CD4-positive, alpha-beta memory T cell (primary cell): Measurements from ENCODE around the gene RASGRF1. TPM values are rescaled to one million over a fixed set of nuclear protein-coding genes. Genes with fewer than 3 reads are reported as not detected.

Experiments used
- CTCF ChIA-PET: fragments of 350-600 bp; sonication (Branson Sonifier 250); formaldehyde crosslinking; loops from one replicate; lab custom pipeline; 2021; ENCODE audit warnings: inconsistent platforms; ENCODE audit not compliant: partially characterized antibody; lab: Charles Lee
- POLR2A ChIA-PET: fragments of 350-600 bp; sonication (Branson Sonifier 250); formaldehyde crosslinking; loops from one replicate; lab custom pipeline; 2021; ENCODE audit not compliant: partially characterized antibody; lab: Charles Lee
- DNase-seq, 5 donors: peaks; one replicate each; pipeline versions ENCODE4 v3.0.0 to v3.0.0-alpha.2; 2020 to 2022; ENCODE audit warnings: mixed read lengths in 1 of 5
- H3K27ac ChIP-seq: one replicate; pipeline ENCODE4 v1.7.0; 2013; ENCODE audit warnings: low read depth, low read length
- H3K27me3 ChIP-seq: 2 replicates; pipeline ENCODE4 v1.7.0; 2013; ENCODE audit warnings: mild to moderate bottlenecking, low read length, moderate library complexity; ENCODE audit not compliant: insufficient read depth
- H3K36me3 ChIP-seq: 2 replicates; pipeline ENCODE4 v1.7.0; 2013; ENCODE audit warnings: mild to moderate bottlenecking, low read length, moderate library complexity; ENCODE audit not compliant: insufficient read depth
- H3K4me1 ChIP-seq: 2 replicates; pipeline ENCODE4 v1.7.0; 2013; ENCODE audit warnings: mild to moderate bottlenecking, low read length, moderate library complexity; ENCODE audit not compliant: insufficient read depth
- H3K4me3 ChIP-seq, 2 donors: one replicate each; pipeline ENCODE4 v1.7.0; 2013; ENCODE audit warnings: low read length in 2 of 2, mild to moderate bottlenecking in 1 of 2
- H3K9me3 ChIP-seq, 2 donors: one replicate each; pipeline ENCODE4 v1.7.0; 2013; ENCODE audit warnings: low read length in 2 of 2, control low read depth in 1 of 2; ENCODE audit not compliant: control insufficient read depth in 1 of 2
- H3K27ac Mint-ChIP-seq, 7 donors: one replicate each; pipeline ENCODE4 v1.8.0; 2020 to 2021; ENCODE audit warnings: mixed read lengths in 7 of 7, mild to moderate bottlenecking in 6 of 7, inconsistent platforms in 3 of 7, moderate library complexity in 3 of 7
- H3K27me3 Mint-ChIP-seq, 2 donors: one replicate each; pipeline ENCODE4 v1.8.0; 2020 to 2021; ENCODE audit warnings: mixed read lengths in 2 of 2
- H3K36me3 Mint-ChIP-seq, 2 donors: one replicate each; pipeline ENCODE4 v1.8.0; 2020 to 2021; ENCODE audit warnings: mixed read lengths in 2 of 2, inconsistent platforms in 1 of 2, mild to moderate bottlenecking in 1 of 2
- H3K4me1 Mint-ChIP-seq, 4 donors: one replicate each; pipeline ENCODE4 v1.8.0; 2020 to 2021; ENCODE audit warnings: mixed read lengths in 4 of 4, mild to moderate bottlenecking in 1 of 4
- H3K4me3 Mint-ChIP-seq, 8 donors: one replicate each; pipeline ENCODE4 v1.8.0; 2020 to 2021; ENCODE audit warnings: mixed read lengths in 8 of 8, mild to moderate bottlenecking in 7 of 8, moderate library complexity in 6 of 8, inconsistent platforms in 3 of 8
- H3K9me3 Mint-ChIP-seq, 8 donors: one replicate each; pipeline ENCODE4 v1.8.0; 2020 to 2021; ENCODE audit warnings: mixed read lengths in 8 of 8, mild to moderate bottlenecking in 5 of 8, inconsistent platforms in 3 of 8, moderate library complexity in 1 of 8
- intact Hi-C: fragments of 100-400 bp; cut with micrococcal nuclease; formaldehyde crosslinking; loops from one replicate; pipeline ENCODE4 v1.15.1; 2023
- polyA plus RNA-seq, 2 donors: library from polyadenylated mRNA; unstranded; fragments of 300-500 nt; fragmentation: Illumina TruSeq; gene quantifications; one replicate each; pipeline ENCODE4 v1.2.3, GENCODE V29; 2021
- total RNA-seq, 2 experiments: library from RNA; stranded (reverse); gene quantifications; one replicate each; pipeline ENCODE4 v1.2.3, GENCODE V29; 2021

RASGRF1 gene
- total and polyA plus RNA-seq, 4 experiments from 2014 or later = not detected

DNA sequence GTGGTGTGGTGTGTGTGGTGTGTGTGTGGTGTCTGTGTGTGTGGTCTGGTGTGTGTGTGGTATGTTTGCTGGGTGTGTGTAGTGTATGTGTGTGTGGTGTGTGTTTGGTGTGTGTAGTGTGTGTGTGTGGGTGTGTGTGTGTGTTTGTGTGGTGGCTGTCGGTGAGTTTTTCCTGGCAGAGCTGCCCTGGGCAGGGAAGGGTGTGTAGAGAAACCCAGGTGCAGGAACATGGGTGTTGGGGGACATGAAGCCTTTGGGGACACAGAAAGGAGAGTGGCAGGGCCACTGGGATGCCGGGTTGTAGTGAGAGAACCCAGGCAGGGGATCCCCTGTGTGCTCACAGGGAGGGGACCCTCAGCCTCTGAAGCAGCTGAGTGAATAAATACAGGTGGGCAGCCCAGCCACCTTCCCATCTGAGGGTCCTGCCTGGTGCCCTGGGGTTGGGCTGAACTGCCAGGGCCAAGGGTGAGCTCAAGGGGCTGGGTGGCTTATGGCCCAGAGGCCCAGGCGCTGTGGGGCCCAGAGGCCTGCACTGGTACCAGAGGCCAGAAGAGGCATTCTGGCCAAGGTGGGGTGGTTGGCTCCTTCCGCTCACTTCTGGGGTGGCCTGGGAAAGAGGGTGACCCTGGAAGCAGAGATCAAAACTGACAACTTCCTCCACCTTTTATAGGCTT lies 97.2 kb downstream of the RASGRF1 start:
- intact Hi-C loops = no loop called here
- no peak overlapping the region for H3K4me3 ChIP-seq
- H3K4me3 Mint-ChIP-seq = no peak overlapping the region
- H3K36me3 ChIP-seq = no peaks in the 10 kb centered on the region
- H3K4me1 ChIP-seq = no peaks in the 10 kb centered on the region
- no peaks in the 10 kb centered on the region for H3K27me3 ChIP-seq
- DNase-seq = no peak
- peaks cover 0 to 4% (median 0%) of the 10 kb centered on the region in 8 donors for H3K9me3 Mint-ChIP-seq
- no peaks in the 10 kb centered on the region for H3K36me3 Mint-ChIP-seq
- CTCF ChIA-PET = no interaction called here
- no peaks in the 10 kb centered on the region for H3K27me3 Mint-ChIP-seq
- no peaks in the 10 kb centered on the region for H3K9me3 ChIP-seq
- no peaks in the 10 kb centered on the region for H3K4me1 Mint-ChIP-seq
- POLR2A ChIA-PET = no interaction called here
- peak overlapping the region in 1 of 7 donors; percentile 3 for H3K27ac Mint-ChIP-seq
- no peak overlapping the region for H3K27ac ChIP-seq

- peak overlapping the region in 1 of 7 donors; percentile 3 for H3K27ac Mint-ChIP-seq
- POLR2A ChIA-PET = no interaction called here
- Histone ChIP-seq H3K4me3 (no peak overlapping the region), H3K27ac (no peak overlapping the region), H3K36me3 (no peaks in the 10 kb centered on the region), H3K9me3 (no peaks in the 10 kb centered on the region), H3K4me1 (no peaks in the 10 kb centered on the region), H3K27me3 (no peaks in the 10 kb centered on the region)
- H3K9me3 Mint-ChIP-seq = peaks cover 0 to 4% (median 0%) of the 10 kb centered on the region in 8 donors
- CTCF ChIA-PET = no interaction called here
- H3K4me1 Mint-ChIP-seq = no peaks in the 10 kb centered on the region
- no peaks in the 10 kb centered on the region for H3K36me3 Mint-ChIP-seq
- intact Hi-C loops = no loop called here
- H3K4me3 Mint-ChIP-seq = peak overlapping the region in 1 of 8 donors; percentile 5
- H3K27me3 Mint-ChIP-seq = no peaks in the 10 kb centered on the region
- DNase-seq = no peak
Measured at GRCh38 chr15:78992416-78993256, 97.9 kb downstream of the RASGRF1 start.

- H3K4me1 Mint-ChIP-seq = no peaks in the 10 kb centered on the region
- H3K4me3 Mint-ChIP-seq = peak overlapping the region in 1 of 8 donors; percentile 5
- CTCF ChIA-PET = no interaction called here
- H3K9me3 Mint-ChIP-seq = peaks cover 0 to 4% (median 0%) of the 10 kb centered on the region in 8 donors
- Histone ChIP-seq H3K27me3 (no peaks in the 10 kb centered on the region), H3K9me3 (no peaks in the 10 kb centered on the region), H3K36me3 (no peaks in the 10 kb centered on the region), H3K27ac (no peak overlapping the region), H3K4me1 (no peaks in the 10 kb centered on the region), H3K4me3 (no peak overlapping the region)
- no peak for DNase-seq
- H3K36me3 Mint-ChIP-seq = no peaks in the 10 kb centered on the region
- intact Hi-C loops = no loop called here
- no peak overlapping the region for H3K27ac Mint-ChIP-seq
- POLR2A ChIA-PET = no interaction called here
- no peaks in the 10 kb centered on the region for H3K27me3 Mint-ChIP-seq
Measured at GRCh38 chr15:78991879-78992278, 98.7 kb downstream of the RASGRF1 start.

- intact Hi-C loops = no loop called here
- no peak overlapping the region for H3K4me3 ChIP-seq
- Mint-ChIP-seq H3K4me3 (no peak overlapping the region), H3K36me3 (no peaks in the 10 kb centered on the region), H3K27me3 (no peaks in the 10 kb centered on the region), H3K4me1 (no peaks in the 10 kb centered on the region), H3K9me3 (peaks cover 0 to 4% (median 0%) of the 10 kb centered on the region in 8 donors), H3K27ac (no peak overlapping the region)
- H3K27me3 ChIP-seq = no peaks in the 10 kb centered on the region
- no peaks in the 10 kb centered on the region for H3K9me3 ChIP-seq
- no peaks in the 10 kb centered on the region for H3K36me3 ChIP-seq
- ChIA-PET POLR2A (no interaction called here), CTCF (no interaction called here)
- DNase-seq = no peak
- H3K4me1 ChIP-seq = no peaks in the 10 kb centered on the region
- no peak overlapping the region for H3K27ac ChIP-seq
Measured at GRCh38 chr15:78991476-78991875, 99.1 kb downstream of the RASGRF1 start.

GRCh38 chr15:78990278-78990677 lies 100.3 kb downstream of the RASGRF1 start:
- no peaks in the 10 kb centered on the region for H3K4me1 Mint-ChIP-seq
- no peak for DNase-seq
- H3K9me3 Mint-ChIP-seq = peaks cover 0 to 2% (median 0%) of the 10 kb centered on the region in 8 donors
- Histone ChIP-seq H3K9me3 (no peaks in the 10 kb centered on the region), H3K27me3 (no peaks in the 10 kb centered on the region), H3K36me3 (no peaks in the 10 kb centered on the region), H3K4me3 (no peak overlapping the region), H3K27ac (no peak overlapping the region), H3K4me1 (no peaks in the 10 kb centered on the region)
- peaks cover 1 to 2% of the 10 kb centered on the region in 2 donors for H3K27me3 Mint-ChIP-seq
- H3K4me3 Mint-ChIP-seq = no peak overlapping the region
- ChIA-PET CTCF (no interaction called here), POLR2A (no interaction called here)
- intact Hi-C loops = no loop called here
- H3K36me3 Mint-ChIP-seq = no peaks in the 10 kb centered on the region
- H3K27ac Mint-ChIP-seq = no peak overlapping the region

DNA sequence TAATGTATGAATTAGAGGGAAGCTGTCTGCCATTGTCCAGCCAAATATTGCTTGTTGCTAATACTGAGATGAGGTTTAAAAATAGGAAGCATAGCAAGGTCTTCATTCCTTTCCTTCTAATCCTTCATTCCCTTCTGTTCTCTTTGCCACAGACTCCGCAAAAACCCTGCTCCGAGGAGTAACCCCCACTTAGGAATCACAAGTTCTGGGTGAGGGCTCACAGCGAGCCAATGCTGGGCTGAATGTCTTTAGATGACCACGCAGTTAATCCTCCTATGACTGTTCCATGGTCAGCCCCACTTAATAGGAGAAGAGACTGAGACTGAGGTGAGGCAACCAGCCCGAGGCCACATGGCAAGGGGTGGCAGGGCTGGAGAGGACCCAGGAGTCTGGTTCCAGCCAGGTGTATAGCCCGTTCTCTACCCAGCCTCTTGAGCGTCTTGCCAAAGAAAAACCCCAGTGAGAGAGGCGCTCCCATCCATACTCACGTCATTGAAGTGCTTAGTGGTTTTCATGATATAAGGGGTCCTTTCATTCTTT lies 100.8 kb downstream of the RASGRF1 start:
- no peaks in the 10 kb centered on the region for H3K27me3 ChIP-seq
- no peak for DNase-seq
- Mint-ChIP-seq H3K4me3 (no peak overlapping the region), H3K27me3 (peaks cover 1 to 2% of the 10 kb centered on the region in 2 donors), H3K36me3 (no peaks in the 10 kb centered on the region), H3K27ac (no peak overlapping the region), H3K4me1 (no peaks in the 10 kb centered on the region), H3K9me3 (peaks cover 0 to 2% (median 0%) of the 10 kb centered on the region in 8 donors)
- ChIA-PET CTCF (no interaction called here), POLR2A (no interaction called here)
- H3K4me1 ChIP-seq = no peaks in the 10 kb centered on the region
- no peak overlapping the region for H3K4me3 ChIP-seq
- intact Hi-C loops = no loop called here
- no peak overlapping the region for H3K27ac ChIP-seq
- no peaks in the 10 kb centered on the region for H3K36me3 ChIP-seq
- no peaks in the 10 kb centered on the region for H3K9me3 ChIP-seq

DNA sequence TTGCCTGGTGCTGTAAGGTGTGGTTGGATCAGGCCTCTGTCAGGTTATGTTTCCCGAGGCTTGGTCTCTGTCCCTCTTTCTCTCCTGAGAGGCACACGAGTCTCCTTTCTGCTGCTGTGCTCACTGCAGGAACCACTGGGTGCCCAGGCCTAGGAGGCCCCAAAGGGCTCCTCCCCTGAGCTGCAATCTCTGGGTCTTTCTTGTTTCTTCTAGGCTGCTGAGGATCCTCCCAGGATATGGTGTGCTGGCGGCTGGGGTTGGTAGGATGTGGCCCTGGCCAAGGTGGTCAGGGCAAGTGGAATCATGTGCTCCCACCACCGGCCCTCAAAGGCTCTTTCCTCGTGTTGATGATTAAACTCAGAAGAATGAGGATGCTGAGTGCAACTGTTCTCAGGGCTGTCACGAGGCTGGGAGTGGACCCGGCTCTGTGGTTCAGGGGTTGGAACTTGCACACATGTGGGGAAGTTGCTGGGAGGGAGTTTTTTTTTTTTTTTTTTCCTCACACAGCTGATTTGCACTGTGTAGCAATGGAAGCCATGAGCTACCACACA lies 102.1 kb downstream of the RASGRF1 start:
- CTCF ChIA-PET = interaction anchor here (0.9 kb wide), 1 partner anchor 9 kb away, joined by 3 read pairs; no protein-coding TSS in a partner anchor
- no peaks in the 10 kb centered on the region for H3K4me1 ChIP-seq
- Mint-ChIP-seq H3K4me1 (no peaks in the 10 kb centered on the region), H3K9me3 (peaks cover 0 to 2% (median 0%) of the 10 kb centered on the region in 8 donors), H3K4me3 (no peak overlapping the region), H3K36me3 (no peaks in the 10 kb centered on the region), H3K27ac (no peak overlapping the region), H3K27me3 (peaks cover 1 to 2% of the 10 kb centered on the region in 2 donors)
- no peak overlapping the region for H3K27ac ChIP-seq
- no peak for DNase-seq
- no peaks in the 10 kb centered on the region for H3K9me3 ChIP-seq
- no peak overlapping the region for H3K4me3 ChIP-seq
- POLR2A ChIA-PET = no interaction called here
- no peaks in the 10 kb centered on the region for H3K27me3 ChIP-seq
- intact Hi-C loops = no loop called here
- no peaks in the 10 kb centered on the region for H3K36me3 ChIP-seq
